Measurements from ENCODE around the gene ATP5PD.

GRCh38 chr17:75063626-75064025 is 16.9 kb upstream of the ATP5PD start:
- TF ChIP-seq ZNF143 (CRISPR knock-in tag; IDR thresholded peaks at IDR 0.05) (no peak), ZFP41 (CRISPR knock-in tag; IDR thresholded peaks at IDR 0.05; ENCODE audit: borderline replicate concordance) (no peak), ZNF136 (CRISPR knock-in tag; IDR thresholded peaks at IDR 0.05; ENCODE audit: low read depth) (no peak), CTCF (CRISPR knock-in tag; IDR thresholded peaks at IDR 0.05) (no peak), GTF2F1 (IDR thresholded peaks at IDR 0.05; ENCODE audit: low read length) (no peak), YY1 (IDR thresholded peaks at IDR 0.05; ENCODE audit: insufficient read depth, insufficient replicate concordance, low read depth, low read length) (no peak), HCFC1 (IDR thresholded peaks at IDR 0.05; ENCODE audit: low read depth, low read length) (no peak), ZBTB20 (CRISPR knock-in tag; IDR thresholded peaks at IDR 0.05; ENCODE audit: borderline replicate concordance, low read depth) (no peak), ATF4 (CRISPR knock-in tag; IDR thresholded peaks at IDR 0.05) (no peak), HNRNPUL1 (IDR thresholded peaks at IDR 0.05; ENCODE audit: low read depth, low read length) (no peak), POLR2AphosphoS5 (IDR thresholded peaks at IDR 0.05; ENCODE audit: low read depth, low read length) (no peak), NR2C2 (CRISPR knock-in tag; IDR thresholded peaks at IDR 0.05; ENCODE audit: borderline replicate concordance) (no peak)
